Measurements from ENCODE around the gene REPS1.
"Not testable (repeated sequence)": the region's sequence is repeated elsewhere in the genome, so short reads cannot be mapped to it uniquely, and the experiment has no call there.

The REPS1 gene, protein sequence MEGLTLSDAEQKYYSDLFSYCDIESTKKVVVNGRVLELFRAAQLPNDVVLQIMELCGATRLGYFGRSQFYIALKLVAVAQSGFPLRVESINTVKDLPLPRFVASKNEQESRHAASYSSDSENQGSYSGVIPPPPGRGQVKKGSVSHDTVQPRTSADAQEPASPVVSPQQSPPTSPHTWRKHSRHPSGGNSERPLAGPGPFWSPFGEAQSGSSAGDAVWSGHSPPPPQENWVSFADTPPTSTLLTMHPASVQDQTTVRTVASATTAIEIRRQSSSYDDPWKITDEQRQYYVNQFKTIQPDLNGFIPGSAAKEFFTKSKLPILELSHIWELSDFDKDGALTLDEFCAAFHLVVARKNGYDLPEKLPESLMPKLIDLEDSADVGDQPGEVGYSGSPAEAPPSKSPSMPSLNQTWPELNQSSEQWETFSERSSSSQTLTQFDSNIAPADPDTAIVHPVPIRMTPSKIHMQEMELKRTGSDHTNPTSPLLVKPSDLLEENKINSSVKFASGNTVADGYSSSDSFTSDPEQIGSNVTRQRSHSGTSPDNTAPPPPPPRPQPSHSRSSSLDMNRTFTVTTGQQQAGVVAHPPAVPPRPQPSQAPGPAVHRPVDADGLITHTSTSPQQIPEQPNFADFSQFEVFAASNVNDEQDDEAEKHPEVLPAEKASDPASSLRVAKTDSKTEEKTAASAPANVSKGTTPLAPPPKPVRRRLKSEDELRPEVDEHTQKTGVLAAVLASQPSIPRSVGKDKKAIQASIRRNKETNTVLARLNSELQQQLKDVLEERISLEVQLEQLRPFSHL

DNA sequence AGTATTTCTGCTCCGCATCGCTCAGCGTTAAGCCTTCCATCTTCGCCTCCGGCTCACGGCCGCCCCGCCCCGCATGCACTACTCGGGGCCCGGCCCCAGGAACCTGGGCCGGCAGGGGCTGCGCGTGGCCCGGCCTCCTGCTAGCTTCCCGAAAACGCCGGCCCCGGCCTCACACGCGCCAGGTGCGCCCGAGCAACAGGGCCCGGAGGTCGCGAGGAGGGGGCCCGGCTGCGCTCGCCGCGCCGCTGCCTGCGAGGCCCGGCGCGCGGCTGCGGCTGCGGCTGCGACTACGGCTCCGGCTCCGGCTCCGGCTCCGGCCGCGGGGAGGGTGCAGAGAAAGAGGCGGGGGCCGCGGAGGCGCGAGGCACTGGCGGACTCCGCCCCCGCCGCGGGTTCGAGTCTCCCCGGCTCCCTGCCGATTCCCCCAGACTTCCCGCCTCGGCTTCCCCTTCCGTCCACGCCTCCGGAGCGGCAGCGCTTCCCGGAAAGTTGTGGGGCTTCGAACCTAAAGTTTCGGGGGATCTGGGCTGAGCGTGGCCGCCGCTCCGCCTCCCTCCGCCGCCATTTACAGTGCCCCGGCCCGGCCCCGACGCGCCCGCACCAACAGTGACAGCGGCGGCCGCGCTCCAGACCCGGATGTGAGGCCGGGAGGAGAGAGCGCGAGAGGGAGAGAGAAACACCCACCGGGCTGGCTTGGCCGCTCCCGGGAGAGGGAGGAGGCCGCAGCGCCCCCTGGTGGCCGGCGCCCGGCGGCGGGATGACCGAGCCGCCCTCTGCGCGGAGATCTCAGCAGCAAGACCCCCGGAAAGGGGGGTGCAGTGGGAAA lies at the start of gene REPS1:
Gene REPS1, minus strand, starts transcription at position 611 of the 826 bp plus-strand sequence. Its CDS starts 571 bp downstream, at position 40.
- DNase-seq: peak; percentile 84 to 87

DNA sequence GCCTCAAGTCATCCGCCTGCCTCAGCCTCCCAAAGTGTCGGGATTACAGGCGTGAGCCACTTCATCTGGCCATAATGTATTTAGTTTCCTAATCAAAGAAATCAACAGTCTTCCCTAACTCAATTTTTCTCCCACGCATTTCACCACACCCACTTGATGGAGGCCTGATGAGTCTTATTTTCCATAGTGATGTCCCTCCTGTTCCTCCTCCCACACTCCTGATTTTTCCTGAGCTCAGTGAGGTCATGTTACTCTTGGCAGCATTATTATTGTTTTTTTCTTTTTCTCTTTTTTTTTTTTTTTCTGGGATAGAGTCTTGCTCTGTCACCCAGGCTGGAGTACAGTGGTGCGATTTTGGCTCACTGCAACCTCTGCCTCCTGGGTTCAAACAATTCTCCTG lies 49.4 kb upstream of the REPS1 start:
- DNase-seq: no peak

DNA sequence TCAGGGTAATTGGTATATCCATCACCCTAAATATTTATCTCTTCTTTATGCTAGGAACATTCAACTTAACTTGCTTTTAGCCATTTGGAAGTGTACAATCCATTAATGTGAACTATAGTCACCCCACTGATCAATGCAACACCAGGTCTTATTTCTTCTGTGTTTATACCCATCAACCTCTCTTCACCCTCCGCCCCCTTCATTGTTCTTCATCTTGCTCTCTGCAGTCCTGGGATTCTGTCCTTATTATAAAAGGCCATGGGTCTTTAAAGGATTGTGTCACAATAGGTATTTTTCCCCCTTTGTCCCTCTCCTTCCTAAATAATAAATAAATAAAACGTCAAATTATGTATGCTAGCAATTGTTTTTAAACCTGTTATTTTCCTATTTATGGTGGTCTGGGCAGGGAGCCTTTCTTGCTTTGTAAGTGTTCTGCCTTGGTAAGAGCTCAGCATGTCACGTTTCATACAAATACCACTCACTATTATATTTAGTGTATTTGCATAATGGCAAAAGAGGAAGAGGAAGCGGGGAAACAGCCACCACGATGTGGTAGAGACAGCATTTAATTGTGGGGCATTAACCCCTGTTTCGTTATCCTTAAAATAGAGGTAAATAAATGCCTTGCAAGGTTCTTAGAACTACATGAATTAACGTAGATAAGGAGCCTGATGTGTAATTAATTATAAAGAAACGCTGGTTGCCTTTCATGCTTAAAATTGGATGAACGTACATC lies 42.3 kb upstream of the REPS1 start:
- no peak for DNase-seq

DNA sequence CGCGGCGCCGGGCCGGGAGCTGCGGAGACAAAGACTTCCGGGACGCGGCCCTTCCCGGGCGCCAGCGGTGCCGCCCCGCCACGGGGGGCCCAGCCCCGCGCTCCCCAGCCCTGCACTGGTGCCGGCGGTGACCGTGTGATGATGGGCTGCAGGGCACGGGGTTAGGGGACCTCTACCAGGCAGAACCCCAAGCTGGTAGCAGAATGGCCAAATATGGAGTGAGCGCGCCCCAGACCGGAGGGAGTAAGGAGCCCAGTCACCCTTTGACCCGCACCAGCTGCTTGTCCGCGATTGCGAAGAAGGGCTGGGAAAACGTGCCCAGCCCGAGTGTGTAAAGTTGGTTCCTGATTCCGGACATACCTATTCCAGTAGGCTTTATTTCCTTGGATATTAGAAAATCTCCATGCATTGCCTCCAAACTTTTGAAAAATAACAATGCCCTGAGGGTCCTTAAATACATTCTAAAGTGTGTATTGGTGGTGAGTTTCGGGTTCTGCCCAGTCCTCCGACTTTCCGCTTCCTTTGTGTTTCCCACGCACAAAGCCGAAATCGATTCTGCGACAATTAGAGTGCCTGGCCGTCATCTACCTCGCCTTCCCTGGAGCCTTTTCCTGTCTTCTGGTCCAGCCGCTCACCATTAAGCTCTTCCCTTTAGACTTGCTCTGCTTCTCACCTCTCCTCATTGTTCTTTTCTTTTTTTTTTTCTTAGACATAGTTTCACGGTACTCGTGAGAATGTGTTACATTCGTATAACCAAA lies 41.6 kb upstream of the REPS1 start:
- peak in 1 of 2 experiments; percentile 39 for DNase-seq

DNA sequence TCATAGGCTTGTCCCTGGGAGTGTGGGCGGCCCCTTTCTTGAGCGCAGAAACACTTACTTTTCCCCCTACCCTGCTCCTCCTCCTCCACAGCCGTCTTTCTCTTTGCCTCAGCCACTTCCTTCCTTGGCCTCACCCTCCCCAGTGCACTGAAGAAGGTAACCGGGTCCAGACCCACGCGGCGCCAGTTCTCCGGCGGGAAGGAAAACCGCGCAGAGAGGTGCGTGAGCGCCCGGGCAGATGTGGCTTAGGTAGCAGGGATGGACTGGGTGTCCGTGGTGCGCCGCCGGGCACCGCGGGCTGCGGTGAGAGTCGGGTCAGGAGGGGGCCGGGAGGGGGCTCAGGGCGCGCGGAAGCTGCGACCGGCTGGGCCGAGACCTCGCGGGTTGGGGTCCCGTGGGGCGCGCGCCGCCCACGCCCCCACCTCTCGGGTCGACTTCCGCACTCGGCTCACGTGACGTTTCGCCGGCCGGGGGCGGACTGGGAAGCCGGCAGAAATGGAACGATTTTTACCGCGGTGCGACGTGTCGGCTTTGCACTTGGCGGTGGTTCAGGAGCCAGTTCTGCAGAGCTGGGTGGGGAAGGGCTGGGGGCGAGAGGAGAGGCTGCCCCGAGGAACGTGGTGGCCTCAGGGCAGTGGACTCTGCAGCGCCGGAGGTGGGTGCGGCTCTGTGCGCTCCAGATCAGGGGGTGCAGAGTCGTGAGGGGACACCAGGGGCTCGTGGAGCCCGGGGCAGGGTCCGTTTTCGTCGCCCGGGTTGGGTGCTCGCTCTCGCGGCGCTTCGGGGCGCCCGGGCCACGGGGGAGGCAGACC lies 40.8 kb upstream of the REPS1 start, which contains the start of gene ABRACL:
Gene ABRACL, plus strand, starts transcription at position 88 of the 812 bp plus-strand sequence. CDS start 5,416 bp downstream, outside the sequence.
- DNase-seq: peak; percentile 38 to 56

DNA sequence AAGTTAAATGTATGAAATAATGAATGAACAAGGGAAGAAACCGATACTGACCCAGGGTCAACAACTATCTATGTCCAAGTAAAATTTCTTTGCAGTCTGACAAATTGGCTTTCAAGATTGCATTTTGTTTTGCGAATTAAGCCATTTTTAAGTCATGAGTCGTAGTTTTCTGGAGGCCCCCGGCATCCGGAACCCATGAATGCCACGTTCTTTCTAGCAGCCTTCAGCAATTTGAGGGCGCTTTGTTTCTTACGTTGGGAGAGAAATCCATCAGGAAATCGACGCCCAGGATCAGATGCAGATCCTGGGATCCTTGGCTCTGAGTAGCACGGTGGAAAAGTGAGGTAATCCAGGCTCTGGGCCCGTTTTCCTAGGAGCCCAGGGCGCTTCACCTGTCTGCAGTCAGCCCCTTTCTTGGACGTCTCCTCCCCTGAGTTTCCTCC lies 40.2 kb upstream of the REPS1 start:
- peak in 1 of 2 experiments; percentile 37 for DNase-seq

DNA sequence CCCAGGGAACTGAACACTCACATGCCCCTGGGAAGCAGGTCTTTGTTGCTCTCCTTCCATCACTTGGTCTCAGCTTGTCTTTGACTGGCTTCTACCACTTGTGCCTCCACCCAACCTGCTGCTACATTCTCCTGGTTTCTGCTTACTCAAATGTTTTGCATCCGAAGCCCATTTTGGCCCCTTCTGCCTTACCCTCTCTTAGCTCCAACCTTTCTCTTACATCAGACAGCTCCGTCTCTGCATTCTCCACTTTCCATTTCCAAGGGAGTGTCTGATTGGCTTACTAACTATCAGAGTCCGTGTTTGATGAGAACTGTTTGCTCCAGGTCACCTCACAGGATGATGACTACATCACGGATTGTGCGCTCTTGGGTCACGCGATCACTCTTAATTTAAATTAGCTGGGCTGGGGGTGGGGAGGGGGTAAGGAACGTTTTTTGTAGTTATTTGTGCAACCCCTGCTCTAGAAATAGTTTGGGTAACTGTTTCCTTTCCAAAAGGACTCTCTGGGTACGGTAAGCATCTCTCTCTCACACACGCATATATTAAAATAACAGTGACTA lies 39.6 kb upstream of the REPS1 start:
- peak; percentile 86 to 92 for DNase-seq

DNA sequence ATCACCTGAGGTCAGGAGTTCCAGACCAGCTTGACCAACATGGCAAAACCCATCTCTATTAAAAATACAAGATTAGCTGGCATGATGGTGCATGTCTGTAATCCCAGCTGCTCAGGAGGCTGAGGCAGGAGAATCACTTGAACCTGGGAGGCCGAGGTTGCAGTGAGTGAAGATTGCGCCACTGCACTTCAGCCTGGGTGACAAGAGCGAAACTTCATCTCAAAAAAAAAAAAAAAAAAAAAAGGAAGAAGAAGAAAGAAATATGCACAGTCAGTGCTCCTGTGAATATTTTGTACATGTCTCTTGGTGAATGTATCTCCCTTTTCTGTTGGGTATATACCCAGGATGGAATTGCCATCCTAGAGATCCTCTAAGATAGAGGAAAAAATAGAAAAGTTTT lies 37.4 kb upstream of the REPS1 start:
- not testable (repeated sequence) for DNase-seq

DNA sequence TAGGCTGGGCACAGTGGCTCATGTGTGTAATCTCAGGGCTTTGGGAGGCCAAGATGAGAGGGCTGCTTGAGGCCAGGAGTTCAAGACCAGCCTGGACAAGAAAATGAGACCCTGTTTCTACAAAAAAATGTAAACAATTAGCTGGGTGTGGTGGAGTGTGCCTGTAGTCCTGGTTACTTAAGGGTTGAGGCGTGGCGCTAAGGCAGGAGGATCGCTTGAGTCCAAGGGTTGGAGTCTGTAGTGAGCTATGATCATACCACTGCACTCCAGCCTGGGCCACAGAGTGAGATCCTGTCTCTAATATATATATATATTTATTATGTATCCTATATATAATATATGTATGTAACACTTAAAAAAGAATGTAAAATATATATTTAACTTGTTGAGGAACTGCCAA lies 32.6 kb upstream of the REPS1 start:
- no peak for DNase-seq

DNA sequence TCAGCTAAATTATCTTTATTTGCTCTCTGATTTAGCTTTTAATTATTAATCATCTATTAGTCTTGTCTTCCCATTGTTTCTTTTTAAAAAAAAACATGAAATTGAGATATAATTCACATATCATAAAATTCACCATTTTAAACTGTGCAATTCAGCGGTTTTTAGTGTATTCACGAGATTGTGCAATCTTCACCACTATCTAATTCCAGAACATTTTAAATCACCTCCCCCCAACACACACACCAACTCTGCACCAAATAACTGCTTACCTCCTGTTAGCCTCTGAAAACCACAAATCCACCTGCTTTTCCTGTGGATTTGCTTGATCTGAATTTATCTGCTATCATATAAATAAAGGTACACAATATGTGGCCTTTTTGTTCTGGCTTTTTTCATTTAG lies 31.7 kb upstream of the REPS1 start:
- no peak for DNase-seq

DNA sequence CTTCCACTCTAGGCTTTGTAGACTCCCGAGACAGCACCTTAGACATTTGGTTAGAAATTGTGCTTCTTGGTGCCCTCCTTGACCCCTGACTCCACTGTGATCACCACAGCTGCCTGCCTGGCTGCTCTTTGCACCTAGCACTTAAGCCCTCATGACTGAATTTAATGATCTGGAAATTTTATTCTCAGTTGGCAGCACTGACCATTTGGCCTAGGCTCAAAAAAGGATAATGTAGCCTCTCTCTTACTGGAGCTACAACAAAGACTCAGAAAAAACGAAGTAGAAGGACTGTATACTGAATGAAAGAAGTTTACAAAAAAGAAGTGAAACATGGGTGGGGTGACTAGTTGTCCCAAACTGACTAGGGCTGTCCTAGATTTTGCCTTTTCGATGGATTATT lies 29.2 kb upstream of the REPS1 start:
- no peak for DNase-seq

DNA sequence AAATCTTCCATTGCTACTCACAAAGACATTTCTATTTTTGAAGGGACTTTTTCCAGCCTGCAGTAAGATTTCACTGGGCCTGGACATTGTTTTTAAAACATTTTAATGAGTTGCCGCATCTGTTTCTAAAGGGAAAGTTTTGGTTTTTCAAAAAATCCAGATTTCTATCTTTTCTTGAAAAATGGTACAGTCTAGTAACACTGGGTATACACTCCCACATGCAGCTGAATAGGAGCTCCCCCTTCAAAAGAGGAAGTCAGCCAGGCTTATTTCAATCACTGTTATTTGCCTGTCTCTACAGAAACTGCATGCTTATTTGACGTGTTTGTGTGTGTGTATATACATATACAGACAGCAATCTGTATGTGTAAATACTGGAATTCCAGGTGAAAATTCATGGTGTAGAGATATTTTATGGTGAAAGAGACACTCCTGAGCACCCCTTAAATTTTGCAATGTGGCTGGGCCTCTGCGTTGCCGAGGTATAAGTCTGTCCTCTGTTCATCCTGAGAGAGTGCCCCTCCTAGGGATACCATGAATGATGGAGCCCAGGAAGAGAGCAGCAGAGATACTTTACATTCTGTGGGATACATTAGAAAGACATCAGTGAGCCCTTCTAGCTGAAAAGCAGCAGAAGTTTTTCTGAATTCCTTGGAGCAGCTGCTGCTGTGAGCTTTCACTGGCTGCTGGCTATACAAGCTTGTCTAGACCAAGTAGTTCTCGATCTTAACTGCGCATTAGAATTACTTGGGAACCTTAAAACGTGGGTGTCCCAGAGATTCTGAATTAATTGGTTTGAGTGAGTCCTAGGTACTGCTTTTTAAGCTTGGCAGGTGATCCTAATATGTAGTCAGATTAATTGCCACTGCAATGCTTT lies 28.5 kb upstream of the REPS1 start:
- DNase-seq: peak in 1 of 2 experiments; percentile 9

DNA sequence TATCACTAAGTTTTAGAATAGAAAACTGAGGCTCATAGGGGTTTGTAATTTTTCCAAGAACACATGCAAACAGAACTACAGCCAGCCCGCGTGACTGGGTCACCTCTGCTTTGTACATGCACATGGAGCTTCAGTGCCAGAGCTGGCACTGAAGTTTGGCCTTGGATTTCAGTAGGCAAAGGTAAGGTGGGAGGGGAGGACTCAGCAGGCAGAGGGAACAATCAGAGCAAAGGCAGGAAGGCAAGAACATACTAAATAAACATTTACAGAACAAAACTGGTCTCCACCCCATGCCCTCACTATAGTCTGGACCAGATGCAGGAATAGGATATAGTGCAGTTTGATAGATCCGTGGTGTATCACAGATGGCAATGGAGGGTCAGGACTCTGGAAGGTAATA lies 26.9 kb upstream of the REPS1 start:
- no peak for DNase-seq

DNA sequence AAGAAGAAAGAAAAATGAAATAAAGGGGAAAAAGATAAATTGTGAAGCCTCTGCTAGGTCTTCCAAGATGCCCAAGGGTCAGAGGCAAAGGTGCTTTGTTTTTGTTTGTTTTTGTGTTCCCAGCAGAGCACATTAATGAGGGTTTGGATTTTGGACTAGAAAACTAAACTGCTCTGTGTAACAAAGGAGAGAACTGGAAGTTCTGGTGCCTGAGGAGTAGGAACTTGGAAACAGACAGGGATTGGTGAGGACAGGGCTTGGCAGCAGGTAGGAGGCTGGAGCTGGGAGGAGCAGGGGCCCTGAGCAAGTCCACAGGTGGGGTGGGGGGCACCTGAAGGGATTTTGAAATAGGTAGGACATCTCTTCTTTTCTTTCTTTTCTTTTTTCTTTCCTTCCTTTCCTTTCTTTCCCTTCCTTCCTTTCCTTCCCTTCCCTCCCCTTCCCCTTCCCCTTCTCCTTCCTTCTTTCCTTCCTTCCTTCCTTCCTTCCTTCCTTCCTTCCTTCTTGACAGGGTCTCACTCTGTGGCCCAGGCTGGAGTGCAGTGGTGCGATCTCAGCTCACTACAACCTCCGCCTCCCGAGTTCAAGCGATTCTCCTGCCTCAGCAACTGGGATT lies 25.2 kb upstream of the REPS1 start:
- DNase-seq: no peak

DNA sequence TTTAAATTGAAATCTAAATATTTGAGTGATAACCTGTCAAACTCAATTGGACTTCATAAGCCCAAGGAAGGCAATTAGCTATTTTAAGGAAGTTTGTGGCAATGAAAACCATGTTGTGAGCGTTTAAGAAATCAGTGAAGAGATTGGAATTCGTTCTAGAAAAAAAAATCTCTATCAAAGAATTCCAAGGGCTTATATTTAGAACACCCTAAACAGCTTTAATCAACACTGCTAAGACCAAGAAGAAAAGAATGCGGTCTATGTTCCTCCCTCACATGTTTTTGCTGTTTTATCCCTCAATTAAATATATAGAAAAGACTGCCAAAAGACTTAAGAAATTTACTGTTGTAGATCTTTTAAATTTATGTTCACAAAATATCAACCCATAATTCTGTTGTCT lies 23.9 kb upstream of the REPS1 start:
- DNase-seq: no peak

DNA sequence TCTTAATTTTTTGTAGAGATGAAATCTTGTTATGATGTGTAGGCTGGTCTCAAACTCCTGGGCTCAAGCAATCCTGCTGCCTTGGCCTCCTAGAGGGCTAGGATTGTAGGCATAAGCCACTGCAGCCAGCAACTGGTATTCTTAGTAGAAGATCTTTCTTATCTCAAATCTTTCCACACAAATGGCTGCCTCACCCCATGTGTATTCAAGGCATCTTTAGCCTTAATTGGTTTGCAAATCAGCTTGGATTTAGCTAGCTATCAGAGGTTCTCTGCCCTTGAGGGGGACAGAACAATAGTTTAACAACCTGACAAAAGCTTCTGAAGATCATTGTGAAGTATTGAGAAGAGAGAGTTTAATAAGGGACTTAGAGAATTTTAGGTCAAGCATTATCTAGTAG lies 22.6 kb upstream of the REPS1 start:
- DNase-seq: no peak

DNA sequence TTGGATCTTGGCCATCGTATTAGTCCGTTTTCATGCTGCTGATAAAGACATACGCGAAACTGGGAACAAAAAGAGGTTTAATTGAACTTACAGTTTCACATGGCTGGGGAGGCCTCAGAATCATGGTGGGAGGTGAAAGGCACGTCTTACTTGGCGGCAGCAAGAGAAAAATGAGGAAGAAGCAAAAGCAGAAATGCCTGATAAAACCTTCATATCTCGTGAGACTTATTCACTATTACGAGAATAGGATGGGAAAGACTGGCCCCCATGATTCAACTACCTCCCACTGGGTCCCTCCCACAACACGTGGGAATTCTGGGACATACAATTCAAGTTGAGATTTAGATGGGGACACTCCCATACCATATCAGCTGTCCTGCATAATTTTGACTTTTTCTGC lies 20.1 kb upstream of the REPS1 start:
- DNase-seq: no peak

DNA sequence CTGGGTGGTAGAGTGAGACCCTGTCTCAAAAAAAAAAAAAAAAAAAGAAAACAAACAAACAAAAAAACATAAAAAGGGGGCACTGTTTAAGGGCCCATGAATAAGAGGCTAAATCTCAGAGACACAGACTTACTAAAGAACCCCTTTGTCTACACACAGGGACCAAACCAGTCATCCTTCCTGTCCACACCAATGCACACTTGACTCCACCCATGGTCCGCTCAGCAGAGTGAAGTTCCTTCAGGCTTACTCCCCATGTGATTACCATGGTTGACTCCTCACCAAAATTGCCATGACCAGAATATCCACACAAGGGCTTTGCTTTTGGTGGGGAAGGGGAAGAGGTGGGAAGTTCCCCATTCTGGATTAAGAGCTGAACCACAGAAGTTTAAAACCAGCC lies 19.4 kb upstream of the REPS1 start:
- no peak for DNase-seq

DNA sequence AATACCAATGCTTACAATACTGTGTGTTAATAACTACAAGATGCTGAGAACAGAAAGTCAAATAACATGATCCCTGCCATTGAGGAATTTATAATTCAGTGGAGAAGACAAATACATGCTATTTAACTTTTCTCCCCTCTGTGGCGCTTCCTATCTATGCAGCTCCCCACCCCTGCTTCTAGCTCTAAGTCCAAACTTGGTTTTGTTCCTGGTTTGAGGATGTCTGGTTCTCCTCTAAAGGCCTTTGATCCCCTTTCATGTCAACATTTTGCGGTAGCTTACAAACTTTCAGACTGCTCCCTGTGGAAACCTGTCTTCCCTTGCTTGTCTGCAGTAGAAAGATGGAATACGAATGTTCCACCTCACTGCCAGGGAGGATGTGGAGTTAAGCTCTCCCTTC lies 18.4 kb upstream of the REPS1 start:
- DNase-seq: no peak
